OCI-LY1 (cell line): Measurements from ENCODE around the gene SOWAHD.
"Not testable (repeated sequence)": the region's sequence is repeated elsewhere in the genome, so short reads cannot be mapped to it uniquely, and the experiment has no call there.

Experiments used
- CTCF ChIP-seq: fragments of 200-600 bp; sonication (generic), shearing (Covaris generic); IDR thresholded peaks from 2 replicates; pipeline ENCODE4 v1.5.1; 2017; ENCODE audit warnings: mild to moderate bottlenecking, antibody characterized with exemption, low read length, moderate library complexity, mixed read lengths
- EZH2 ChIP-seq: fragments of 200-600 bp; sonication (generic), shearing (Covaris generic); IDR thresholded peaks from 2 replicates; pipeline ENCODE4 v1.8.0; 2017; ENCODE audit warnings: borderline replicate concordance, mixed run types, mild to moderate bottlenecking, antibody characterized with exemption, low read length, moderate library complexity, mixed read lengths

- not testable (repeated sequence) for TF ChIP-seq CTCF, EZH2
These were observed 50.1 kb downstream of the SOWAHD start for GRCh38 chrX:119808461-119808860.
